RPMI8226 (cell line): ENCODE measurements around the gene PAGR1.
"Not testable (repeated sequence)": the region's sequence is repeated elsewhere in the genome, so short reads cannot be mapped to it uniquely, and the experiment has no call there.

Experiments
- DNase-seq: peaks from one replicate; pipeline ENCODE4 v3.0.0-alpha.2; 2015

The PAGR1 gene

GRCh38 chr16:29841631-29842030, 25.7 kb downstream of the PAGR1 start:
- DNase-seq: no peak

- no peak for DNase-seq
Observed at GRCh38 chr16:29842732-29843346, 26.9 kb downstream of the PAGR1 start.

- no peak for DNase-seq
Observed at GRCh38 chr16:29843931-29844330, 28.0 kb downstream of the PAGR1 start.

- DNase-seq: no peak
Observed at GRCh38 chr16:29844575-29845331, 28.8 kb downstream of the PAGR1 start.

- no peak for DNase-seq
Observed at GRCh38 chr16:29845656-29846055, 29.7 kb downstream of the PAGR1 start.

GRCh38 chr16:29848420-29849297, 32.7 kb downstream of the PAGR1 start:
- DNase-seq: peak; percentile 88

- no peak for DNase-seq
Observed at GRCh38 chr16:29849505-29849904, 33.6 kb downstream of the PAGR1 start.

GRCh38 chr16:29850998-29851397, 35.0 kb downstream of the PAGR1 start:
- no peak for DNase-seq

GRCh38 chr16:29852654-29853053, 36.7 kb downstream of the PAGR1 start:
- DNase-seq: no peak

GRCh38 chr16:29854520-29855100, 38.7 kb downstream of the PAGR1 start:
- DNase-seq: no peak

- DNase-seq: no peak
Observed at GRCh38 chr16:29857133-29857760, 41.3 kb downstream of the PAGR1 start.

GRCh38 chr16:29858149-29858849, 42.3 kb downstream of the PAGR1 start:
- DNase-seq: no peak

GRCh38 chr16:29858974-29859373, 43.0 kb downstream of the PAGR1 start:
- no peak for DNase-seq

GRCh38 chr16:29860218-29860617, 44.3 kb downstream of the PAGR1 start:
- DNase-seq: no peak

GRCh38 chr16:29862383-29862883, 46.5 kb downstream of the PAGR1 start:
- peak; percentile 41 for DNase-seq

GRCh38 chr16:29862884-29863668, 47.1 kb downstream of the PAGR1 start, which contains the start of gene CDIPT:
CDIPT (minus strand) TSS chr16:29863226; CDS start chr16:29862857, 369 bp downstream.
- peak; percentile 99 for DNase-seq

GRCh38 chr16:29863669-29863984, 47.7 kb downstream of the PAGR1 start:
- DNase-seq: no peak

- DNase-seq: no peak
Observed at GRCh38 chr16:29864205-29864604, 48.3 kb downstream of the PAGR1 start.

GRCh38 chr16:29868396-29869009, 52.6 kb downstream of the PAGR1 start:
- DNase-seq: peak; percentile 75

GRCh38 chr16:29869067-29869466, 53.1 kb downstream of the PAGR1 start:
- not testable (repeated sequence) for DNase-seq
